ENCODE results near the gene UST.

UST gene

DNA sequence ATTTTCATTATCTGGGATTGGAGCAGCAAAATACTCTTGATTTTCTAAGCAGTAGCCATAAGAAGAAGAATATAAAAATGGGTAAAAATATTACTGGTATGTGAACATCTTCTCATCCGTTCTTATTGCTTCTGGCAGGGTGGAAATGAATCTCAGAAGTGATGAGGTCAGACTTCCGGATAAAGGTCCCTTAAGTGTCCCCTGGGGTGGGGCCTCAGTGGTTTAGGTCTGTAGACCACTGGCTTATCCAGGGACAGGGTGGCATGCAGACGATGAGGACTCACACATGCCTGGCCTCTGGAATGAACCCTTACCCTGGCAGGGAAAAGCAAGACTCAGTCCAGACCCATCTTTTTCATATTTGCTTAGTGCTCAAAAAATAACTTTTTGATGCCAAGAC is 143.3 kb downstream of the UST start:
- H3K9me3 ChIP-seq (ENCODE audit: control insufficient read depth, insufficient read depth, low read length) = no peaks in the 10 kb centered on the region
- no CpG with 5 or more reads among the region's 3 CpGs for WGBS (ENCODE audit: insufficient coverage, insufficient read length)

GRCh38 chr6:148890652-148891404 is 144.0 kb downstream of the UST start:
- Histone ChIP-seq H3K36me3 (ENCODE audit: control insufficient read depth, insufficient read depth, low read length) (no peaks in the 10 kb centered on the region), H3K27ac (ENCODE audit: low read length) (no peak overlapping the region), H3K4me3 (ENCODE audit: low read length) (no peak overlapping the region), H3K9me3 (ENCODE audit: control insufficient read depth, insufficient read depth, low read length) (no peaks in the 10 kb centered on the region), H3K4me1 (ENCODE audit: control insufficient read depth, insufficient read depth, low read length) (no peaks in the 10 kb centered on the region; the same call in 1 of the 2 replicates), H3K27me3 (ENCODE audit: control insufficient read depth, insufficient read depth, low read length) (no peaks in the 10 kb centered on the region)
- DNase-seq (ENCODE audit: low read depth, low spot score) = no peak
- WGBS (ENCODE audit: insufficient coverage, insufficient read length) = no CpG with 5 or more reads among the region's 13 CpGs

More for the DNA sequence above, 143.3 kb downstream of the UST start:
- Histone ChIP-seq H3K27ac (ENCODE audit: low read length) (no peak overlapping the region), H3K27me3 (ENCODE audit: control insufficient read depth, insufficient read depth, low read length) (no peaks in the 10 kb centered on the region), H3K4me1 (ENCODE audit: control insufficient read depth, insufficient read depth, low read length) (no peaks in the 10 kb centered on the region; the same call in 1 of the 2 replicates), H3K36me3 (ENCODE audit: control insufficient read depth, insufficient read depth, low read length) (no peaks in the 10 kb centered on the region), H3K4me3 (ENCODE audit: low read length) (no peak overlapping the region)
- no peak for DNase-seq (ENCODE audit: low read depth, low spot score)

DNA sequence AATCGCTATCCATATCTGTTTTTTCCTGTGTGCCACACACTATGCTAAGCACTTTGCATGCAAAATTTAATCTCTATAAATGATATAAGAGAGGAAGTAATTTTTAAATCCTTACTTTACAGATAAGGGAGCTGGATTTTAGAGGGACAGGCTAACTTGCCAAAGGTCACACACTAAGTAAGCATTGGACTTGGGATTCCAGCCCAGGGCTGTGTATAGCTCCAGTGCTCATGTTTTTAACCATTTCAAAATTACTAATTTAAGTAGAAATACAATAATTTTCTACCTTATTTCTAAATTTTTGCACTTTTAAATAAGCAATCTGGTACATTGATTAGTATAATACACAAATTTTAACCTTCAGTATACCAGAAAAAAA is 144.6 kb downstream of the UST start:
- no peaks in the 10 kb centered on the region for H3K9me3 ChIP-seq (ENCODE audit: control insufficient read depth, insufficient read depth, low read length)

GRCh38 chr6:148892247-148892646 is 145.4 kb downstream of the UST start:
- Histone ChIP-seq H3K9me3 (ENCODE audit: control insufficient read depth, insufficient read depth, low read length) (no peaks in the 10 kb centered on the region), H3K36me3 (ENCODE audit: control insufficient read depth, insufficient read depth, low read length) (no peaks in the 10 kb centered on the region), H3K27ac (ENCODE audit: low read length) (no peak overlapping the region), H3K27me3 (ENCODE audit: control insufficient read depth, insufficient read depth, low read length) (no peaks in the 10 kb centered on the region), H3K4me1 (ENCODE audit: control insufficient read depth, insufficient read depth, low read length) (no peaks in the 10 kb centered on the region; the same call in 1 of the 2 replicates), H3K4me3 (ENCODE audit: low read length) (no peak overlapping the region)
- DNase-seq (ENCODE audit: low read depth, low spot score) = no peak

More for the DNA sequence above, 144.6 kb downstream of the UST start:
- no CpG with 5 or more reads among the region's 1 CpG for WGBS (ENCODE audit: insufficient coverage, insufficient read length)
- Histone ChIP-seq H3K27me3 (ENCODE audit: control insufficient read depth, insufficient read depth, low read length) (no peaks in the 10 kb centered on the region), H3K36me3 (ENCODE audit: control insufficient read depth, insufficient read depth, low read length) (no peaks in the 10 kb centered on the region), H3K4me1 (ENCODE audit: control insufficient read depth, insufficient read depth, low read length) (no peaks in the 10 kb centered on the region; the same call in 1 of the 2 replicates), H3K27ac (ENCODE audit: low read length) (no peak overlapping the region), H3K4me3 (ENCODE audit: low read length) (no peak overlapping the region)
- DNase-seq (ENCODE audit: low read depth, low spot score) = no peak

GRCh38 chr6:148893073-148893472 is 146.2 kb downstream of the UST start:
- H3K36me3 ChIP-seq (ENCODE audit: control insufficient read depth, insufficient read depth, low read length) = no peaks in the 10 kb centered on the region
- no peaks in the 10 kb centered on the region; the same call in 1 of the 2 replicates for H3K4me1 ChIP-seq (ENCODE audit: control insufficient read depth, insufficient read depth, low read length)
- no peak overlapping the region for H3K27ac ChIP-seq (ENCODE audit: low read length)
- no CpG with 5 or more reads among the region's 2 CpGs for WGBS (ENCODE audit: insufficient coverage, insufficient read length)
- DNase-seq (ENCODE audit: low read depth, low spot score) = no peak
- H3K27me3 ChIP-seq (ENCODE audit: control insufficient read depth, insufficient read depth, low read length) = no peaks in the 10 kb centered on the region
- H3K4me3 ChIP-seq (ENCODE audit: low read length) = no peak overlapping the region
- no peaks in the 10 kb centered on the region for H3K9me3 ChIP-seq (ENCODE audit: control insufficient read depth, insufficient read depth, low read length)

- no peak overlapping the region for H3K27ac ChIP-seq (ENCODE audit: low read length)
- WGBS (ENCODE audit: insufficient coverage, insufficient read length) = no CpG with 5 or more reads among the region's 2 CpGs
- H3K9me3 ChIP-seq (ENCODE audit: control insufficient read depth, insufficient read depth, low read length) = no peaks in the 10 kb centered on the region
- no peak overlapping the region for H3K4me3 ChIP-seq (ENCODE audit: low read length)
- no peak for DNase-seq (ENCODE audit: low read depth, low spot score)
- no peaks in the 10 kb centered on the region for H3K36me3 ChIP-seq (ENCODE audit: control insufficient read depth, insufficient read depth, low read length)
- H3K4me1 ChIP-seq (ENCODE audit: control insufficient read depth, insufficient read depth, low read length) = no peaks in the 10 kb centered on the region; the same call in 1 of the 2 replicates
- no peaks in the 10 kb centered on the region for H3K27me3 ChIP-seq (ENCODE audit: control insufficient read depth, insufficient read depth, low read length)
Measured at GRCh38 chr6:148893481-148893880, 146.7 kb downstream of the UST start.

GRCh38 chr6:148898376-148899014 is 151.7 kb downstream of the UST start:
- Histone ChIP-seq H3K27ac (ENCODE audit: low read length) (no peak overlapping the region), H3K9me3 (ENCODE audit: control insufficient read depth, insufficient read depth, low read length) (no peaks in the 10 kb centered on the region), H3K36me3 (ENCODE audit: control insufficient read depth, insufficient read depth, low read length) (no peaks in the 10 kb centered on the region), H3K4me1 (ENCODE audit: control insufficient read depth, insufficient read depth, low read length) (no peaks in the 10 kb centered on the region), H3K27me3 (ENCODE audit: control insufficient read depth, insufficient read depth, low read length) (no peaks in the 10 kb centered on the region), H3K4me3 (ENCODE audit: low read length) (no peak overlapping the region)
- no CpG with 5 or more reads among the region's 4 CpGs for WGBS (ENCODE audit: insufficient coverage, insufficient read length)
- no peak for DNase-seq (ENCODE audit: low read depth, low spot score)

GRCh38 chr6:148904896-148905870 is 158.4 kb downstream of the UST start:
- H3K4me1 ChIP-seq (ENCODE audit: control insufficient read depth, insufficient read depth, low read length) = no peaks in the 10 kb centered on the region
- H3K36me3 ChIP-seq (ENCODE audit: control insufficient read depth, insufficient read depth, low read length) = no peaks in the 10 kb centered on the region; the same call in 1 of the 2 replicates
- H3K4me3 ChIP-seq (ENCODE audit: low read length) = no peak overlapping the region
- no peak for DNase-seq (ENCODE audit: low read depth, low spot score)
- no CpG with 5 or more reads among the region's 5 CpGs for WGBS (ENCODE audit: insufficient coverage, insufficient read length)
- no peak overlapping the region for H3K27ac ChIP-seq (ENCODE audit: low read length)
- H3K9me3 ChIP-seq (ENCODE audit: control insufficient read depth, insufficient read depth, low read length) = no peaks in the 10 kb centered on the region
- no peaks in the 10 kb centered on the region for H3K27me3 ChIP-seq (ENCODE audit: control insufficient read depth, insufficient read depth, low read length)

- Histone ChIP-seq H3K4me3 (ENCODE audit: low read length) (no peak overlapping the region), H3K36me3 (ENCODE audit: control insufficient read depth, insufficient read depth, low read length) (no peaks in the 10 kb centered on the region; the same call in 1 of the 2 replicates), H3K9me3 (ENCODE audit: control insufficient read depth, insufficient read depth, low read length) (no peaks in the 10 kb centered on the region), H3K27ac (ENCODE audit: low read length) (no peak overlapping the region), H3K27me3 (ENCODE audit: control insufficient read depth, insufficient read depth, low read length) (no peaks in the 10 kb centered on the region), H3K4me1 (ENCODE audit: control insufficient read depth, insufficient read depth, low read length) (no peaks in the 10 kb centered on the region)
- no CpG with 5 or more reads among the region's 6 CpGs for WGBS (ENCODE audit: insufficient coverage, insufficient read length)
- no peak for DNase-seq (ENCODE audit: low read depth, low spot score)
Measured at GRCh38 chr6:148905901-148906300, 159.1 kb downstream of the UST start.

GRCh38 chr6:148906386-148906785 is 159.6 kb downstream of the UST start:
- no CpG with 5 or more reads among the region's 1 CpG for WGBS (ENCODE audit: insufficient coverage, insufficient read length)
- Histone ChIP-seq H3K9me3 (ENCODE audit: control insufficient read depth, insufficient read depth, low read length) (no peaks in the 10 kb centered on the region), H3K4me3 (ENCODE audit: low read length) (no peak overlapping the region), H3K4me1 (ENCODE audit: control insufficient read depth, insufficient read depth, low read length) (no peaks in the 10 kb centered on the region), H3K27me3 (ENCODE audit: control insufficient read depth, insufficient read depth, low read length) (no peaks in the 10 kb centered on the region), H3K36me3 (ENCODE audit: control insufficient read depth, insufficient read depth, low read length) (no peaks in the 10 kb centered on the region; the same call in 1 of the 2 replicates), H3K27ac (ENCODE audit: low read length) (no peak overlapping the region)
- DNase-seq (ENCODE audit: low read depth, low spot score) = no peak

Measured in iPS DF 6.9 (cell line).